ENCODE measurements around the gene ZC3HAV1.

GRCh38 chr7:139043823-139044812 is 65.4 kb downstream of the ZC3HAV1 start:
- no peak for TF ChIP-seq CTCF (IDR thresholded peaks at IDR 0.05)
- TF ChIP-seq POLR2A (IDR thresholded peaks at IDR 0.05), result no peak
